SK-N-SH (cell line): ENCODE measurements around the gene LHX6.
A peak's percentile ranks its signal among the peaks of the same experiment; 100 is the strongest.

Experiments
- FOXJ3 ChIP-seq: sonication (generic); formaldehyde crosslinking; IDR thresholded peaks from 2 replicates; pipeline ENCODE4 v1.5.1; 2020; ENCODE audit warnings: mild to moderate bottlenecking, missing genetic modification reagents
- GABPA ChIP-seq: IDR thresholded peaks from 2 replicates; pipeline ENCODE4 v1.4.0; 2012; ENCODE audit warnings: low read depth, mild to moderate bottlenecking
- NRF1 ChIP-seq: IDR thresholded peaks from 2 replicates; pipeline ENCODE4 v1.6.1; 2012; ENCODE audit warnings: low read depth, mild to moderate bottlenecking, low read length
- RAD21 ChIP-seq: IDR thresholded peaks from 2 replicates; pipeline ENCODE4 v1.6.1; 2012; ENCODE audit warnings: mild to moderate bottlenecking, low read length
- RCOR1 ChIP-seq: fragments of 150-350 bp; IDR thresholded peaks from 2 replicates; pipeline ENCODE4 v1.6.1; 2017; ENCODE audit warnings: antibody characterized with exemption, low read length
- RXRA ChIP-seq: IDR thresholded peaks from 2 replicates; pipeline ENCODE4 v1.4.0; 2012; ENCODE audit warnings: low read depth, mild to moderate bottlenecking, borderline replicate concordance
- TF ChIP-seq, protein P1 (sequence below): IDR thresholded peaks from 2 replicates; pipeline ENCODE4 v1.6.1; 2012; ENCODE audit warnings: mild to moderate bottlenecking, low read depth, low read length, moderate library complexity
- TF ChIP-seq, protein P2 (sequence below): fragments of 200-600 bp; sonication (generic); IDR thresholded peaks from 2 replicates; pipeline ENCODE4 v1.6.1; 2017; ENCODE audit warnings: antibody characterized with exemption, mild to moderate bottlenecking, moderate library complexity

DNA sequence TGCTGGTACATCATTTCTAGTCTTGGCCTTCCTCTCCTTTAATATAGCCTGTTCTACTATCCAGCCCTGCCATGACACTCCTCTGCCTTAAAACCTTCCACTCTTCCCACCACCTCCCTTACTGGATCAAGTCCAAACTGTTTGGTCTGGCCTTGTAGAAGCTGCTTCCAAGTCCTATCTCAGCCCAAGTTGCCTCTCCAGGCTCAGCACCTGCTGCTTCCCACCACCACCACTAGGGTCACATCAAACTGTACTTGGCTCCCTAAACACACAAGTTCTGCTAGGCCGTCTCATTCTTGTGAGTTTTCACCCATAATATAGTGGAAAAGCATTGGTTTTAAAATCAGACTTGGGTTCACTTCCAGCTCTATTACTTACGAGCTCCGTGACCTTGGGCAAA, 70.6 kb downstream of the LHX6 start:
- TF ChIP-seq GABPA (no peak), RAD21 (no peak), RXRA (no peak), FOXJ3 (CRISPR knock-in tag) (no peak), RCOR1 (no peak), NRF1 (no peak)
- TF ChIP-seq, protein P1, sequence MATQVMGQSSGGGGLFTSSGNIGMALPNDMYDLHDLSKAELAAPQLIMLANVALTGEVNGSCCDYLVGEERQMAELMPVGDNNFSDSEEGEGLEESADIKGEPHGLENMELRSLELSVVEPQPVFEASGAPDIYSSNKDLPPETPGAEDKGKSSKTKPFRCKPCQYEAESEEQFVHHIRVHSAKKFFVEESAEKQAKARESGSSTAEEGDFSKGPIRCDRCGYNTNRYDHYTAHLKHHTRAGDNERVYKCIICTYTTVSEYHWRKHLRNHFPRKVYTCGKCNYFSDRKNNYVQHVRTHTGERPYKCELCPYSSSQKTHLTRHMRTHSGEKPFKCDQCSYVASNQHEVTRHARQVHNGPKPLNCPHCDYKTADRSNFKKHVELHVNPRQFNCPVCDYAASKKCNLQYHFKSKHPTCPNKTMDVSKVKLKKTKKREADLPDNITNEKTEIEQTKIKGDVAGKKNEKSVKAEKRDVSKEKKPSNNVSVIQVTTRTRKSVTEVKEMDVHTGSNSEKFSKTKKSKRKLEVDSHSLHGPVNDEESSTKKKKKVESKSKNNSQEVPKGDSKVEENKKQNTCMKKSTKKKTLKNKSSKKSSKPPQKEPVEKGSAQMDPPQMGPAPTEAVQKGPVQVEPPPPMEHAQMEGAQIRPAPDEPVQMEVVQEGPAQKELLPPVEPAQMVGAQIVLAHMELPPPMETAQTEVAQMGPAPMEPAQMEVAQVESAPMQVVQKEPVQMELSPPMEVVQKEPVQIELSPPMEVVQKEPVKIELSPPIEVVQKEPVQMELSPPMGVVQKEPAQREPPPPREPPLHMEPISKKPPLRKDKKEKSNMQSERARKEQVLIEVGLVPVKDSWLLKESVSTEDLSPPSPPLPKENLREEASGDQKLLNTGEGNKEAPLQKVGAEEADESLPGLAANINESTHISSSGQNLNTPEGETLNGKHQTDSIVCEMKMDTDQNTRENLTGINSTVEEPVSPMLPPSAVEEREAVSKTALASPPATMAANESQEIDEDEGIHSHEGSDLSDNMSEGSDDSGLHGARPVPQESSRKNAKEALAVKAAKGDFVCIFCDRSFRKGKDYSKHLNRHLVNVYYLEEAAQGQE, result no peak
- TF ChIP-seq, protein P2, sequence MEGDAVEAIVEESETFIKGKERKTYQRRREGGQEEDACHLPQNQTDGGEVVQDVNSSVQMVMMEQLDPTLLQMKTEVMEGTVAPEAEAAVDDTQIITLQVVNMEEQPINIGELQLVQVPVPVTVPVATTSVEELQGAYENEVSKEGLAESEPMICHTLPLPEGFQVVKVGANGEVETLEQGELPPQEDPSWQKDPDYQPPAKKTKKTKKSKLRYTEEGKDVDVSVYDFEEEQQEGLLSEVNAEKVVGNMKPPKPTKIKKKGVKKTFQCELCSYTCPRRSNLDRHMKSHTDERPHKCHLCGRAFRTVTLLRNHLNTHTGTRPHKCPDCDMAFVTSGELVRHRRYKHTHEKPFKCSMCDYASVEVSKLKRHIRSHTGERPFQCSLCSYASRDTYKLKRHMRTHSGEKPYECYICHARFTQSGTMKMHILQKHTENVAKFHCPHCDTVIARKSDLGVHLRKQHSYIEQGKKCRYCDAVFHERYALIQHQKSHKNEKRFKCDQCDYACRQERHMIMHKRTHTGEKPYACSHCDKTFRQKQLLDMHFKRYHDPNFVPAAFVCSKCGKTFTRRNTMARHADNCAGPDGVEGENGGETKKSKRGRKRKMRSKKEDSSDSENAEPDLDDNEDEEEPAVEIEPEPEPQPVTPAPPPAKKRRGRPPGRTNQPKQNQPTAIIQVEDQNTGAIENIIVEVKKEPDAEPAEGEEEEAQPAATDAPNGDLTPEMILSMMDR, result peak; percentile 58
